HepG2 (cell line): ENCODE data around the gene DIP2C. TPM values are rescaled to one million over a fixed set of nuclear protein-coding genes. Genes with fewer than 3 reads are reported as not detected.

ENCODE experiments used
- ATAC-seq: fragments of 200-7000 bp; cut with Tn5 transposase; 3 replicates; pipeline ENCODE4 v1.9.1; 2020; ENCODE audit warnings: mild to moderate bottlenecking, moderate library complexity
- BruUV-seq: library from RNA; stranded (reverse); fragments of 400-500 nt; replicated peaks from 2 replicates; lab custom pipeline; 2021; lab: Mats Ljungman, UMichigan
- CTCF ChIA-PET: fragments of 300-600 bp; formaldehyde crosslinking; extraction: SDS; loops from one replicate; lab custom pipeline; 2021; ENCODE audit warnings: low total read pairs, inconsistent platforms, low intra/inter-chr PET ratio; lab: Yijun Ruan, JAX
- POLR2A ChIA-PET: fragments of 350-600 bp; sonication (Branson Sonifier 250); formaldehyde crosslinking; loops from one replicate; lab custom pipeline; 2020; ENCODE audit warnings: antibody characterized with exemption, inconsistent platforms; lab: Yijun Ruan, JAX
- DNase-seq: peaks from one replicate; pipeline ENCODE4 v3.0.0-alpha.2; 2015; ENCODE audit warnings: low spot score
- FAIRE-seq: peaks from 3 replicates; lab custom pipeline; 2011; peaks lifted over from hg19 to GRCh38; lab: Jason Lieb, UNC
- H2AFZ ChIP-seq: one replicate; pipeline ENCODE4 v1.6.1; 2011; ENCODE audit warnings: low read length, inconsistent platforms
- H3K27ac ChIP-seq: fragments of 300-600 bp; 3 replicates; pipeline ENCODE4 v1.8.0; 2011; ENCODE audit warnings: mixed run types, mild to moderate bottlenecking, mixed read lengths, low read length, inconsistent platforms; ENCODE audit not compliant: insufficient read depth; ENCODE audit errors: extremely low read length
- H3K27me3 ChIP-seq, 2 experiments: fragments of 200-600 bp in 1 of 2; 2 replicates in 1 of 2; 3 replicates in 1 of 2; pipeline versions ENCODE4 v1.6.0 to v1.8.0; 2011; ENCODE audit warnings: low read length in 2 of 2, mild to moderate bottlenecking in 2 of 2, moderate library complexity in 2 of 2, inconsistent platforms in 1 of 2; ENCODE audit not compliant: insufficient read depth in 2 of 2, control insufficient read depth in 1 of 2
- H3K36me3 ChIP-seq, 2 experiments: fragments of 200-600 bp in 1 of 2; replicated peaks in 1 of 2; 2 replicates in 1 of 2; 3 replicates in 1 of 2; pipeline versions ENCODE4 v1.5.1 to v1.8.0; 2011; ENCODE audit warnings: low read length in 2 of 2, inconsistent platforms in 1 of 2; ENCODE audit not compliant: insufficient read depth in 2 of 2, control insufficient read depth in 1 of 2
- H3K4me1 ChIP-seq: 2 replicates; pipeline ENCODE4 v1.5.1; 2012; ENCODE audit warnings: low read length, inconsistent platforms; ENCODE audit not compliant: insufficient read depth
- H3K4me2 ChIP-seq: 2 replicates; pipeline ENCODE4 v1.6.0; 2011; ENCODE audit warnings: low read depth, low read length, inconsistent platforms
- H3K4me3 ChIP-seq, 3 experiments: fragments of 200-600 bp in 1 of 3; sonication (generic), shearing (Covaris generic) in 1 of 3; replicated peaks in 1 of 3; 2 replicates each; pipeline ENCODE4 v1.5.1; 2011 to 2016; ENCODE audit warnings: low read length in 3 of 3, inconsistent platforms in 2 of 3, low read depth in 2 of 3, mild to moderate bottlenecking in 2 of 3, control low read depth in 1 of 3, mixed read lengths in 1 of 3; ENCODE audit not compliant: insufficient read depth in 1 of 3
- H3K79me2 ChIP-seq: one replicate; pipeline ENCODE4 v1.6.1; 2011; ENCODE audit warnings: low read length, inconsistent platforms; ENCODE audit not compliant: insufficient read depth
- H3K9ac ChIP-seq: 2 replicates; pipeline ENCODE4 v1.6.0; 2011; ENCODE audit warnings: mild to moderate bottlenecking, low read depth, low read length, inconsistent platforms; ENCODE audit not compliant: insufficient read depth
- H3K9me3 ChIP-seq: 2 replicates; pipeline ENCODE4 v1.5.1; 2012; ENCODE audit warnings: mild to moderate bottlenecking, low read length
- H4K20me1 ChIP-seq: 2 replicates; pipeline ENCODE4 v1.6.0; 2011; ENCODE audit warnings: inconsistent platforms, mild to moderate bottlenecking, low read length, moderate library complexity; ENCODE audit not compliant: insufficient read depth
- ATF1 ChIP-seq: IDR thresholded peaks from 2 replicates; pipeline ENCODE4 v1.6.1; 2016; ENCODE audit warnings: mild to moderate bottlenecking, control low read depth
- ZNF724P ChIP-seq: sonication (generic); formaldehyde crosslinking; IDR thresholded peaks from 2 replicates; pipeline ENCODE4 v1.8.0; 2022; ENCODE audit warnings: missing genetic modification reagents, borderline replicate concordance
- WGBS: methylation state at CpG from one replicate; pipeline ENCODE4 v1.1.6; 2017; ENCODE audit warnings: low lambda C conversion rate; 5-methylcytosine and 5-hydroxymethylcytosine counted together
- in situ Hi-C: cut with HindIII; loops from 2 replicates; pipeline ENCODE4 v1.10.0; 2017; ENCODE audit warnings: low pct_unique_long_range_greater_than_20kb; ENCODE audit not compliant: extremely low pct_ligation_motif_present
- intact Hi-C: fragments of 100-400 bp; cut with micrococcal nuclease; formaldehyde crosslinking; loops from one replicate; pipeline ENCODE4 v1.10.0; 2022; ENCODE audit not compliant: unreplicated experiment
- polyA plus RNA-seq, 8 experiments: library from polyadenylated mRNA; depleted of rRNA in 3 of 8; stranded (reverse) in 7 of 8; unstranded in 1 of 8; fragments of >200 nt; fragmentation: Illumina TruSeq in 4 of 8; extraction: Trizol in 4 of 8; gene quantifications; 2 replicates each; pipeline versions ENCODE4 v1.2.1 to v1.2.3, GENCODE V29; 2011 to 2016; ENCODE audit warnings: low read depth in 4 of 8, missing spikeins in 1 of 8, mixed read lengths in 1 of 8; ENCODE audit not compliant: insufficient read depth in 1 of 8
- total RNA-seq, 5 experiments: library from RNA; depleted of rRNA; stranded (reverse); fragments of >200 nt; fragmentation: Illumina TruSeq; extraction: Trizol; gene quantifications; 2 replicates each; pipeline ENCODE4 v1.2.3, GENCODE V29; 2016; ENCODE audit warnings: low read depth in 1 of 5
- TF ChIP-seq, protein P1 (sequence below): sonication (generic); formaldehyde crosslinking; IDR thresholded peaks from 2 replicates; pipeline ENCODE4 v1.4.0; 2020; ENCODE audit warnings: mild to moderate bottlenecking, missing genetic modification reagents
- TF ChIP-seq, protein P2 (sequence below): sonication (generic); formaldehyde crosslinking; conservative IDR thresholded peaks from 2 replicates; pipeline ENCODE4 v1.8.0; 2022; ENCODE audit warnings: low read depth, missing genetic modification reagents

DIP2C gene
- total and polyA plus RNA-seq, 2 of the 13 experiments (the other 11 are each of a cell fraction or from before 2014, with no cell fraction given): 2.2 to 2.7 TPM

DNA sequence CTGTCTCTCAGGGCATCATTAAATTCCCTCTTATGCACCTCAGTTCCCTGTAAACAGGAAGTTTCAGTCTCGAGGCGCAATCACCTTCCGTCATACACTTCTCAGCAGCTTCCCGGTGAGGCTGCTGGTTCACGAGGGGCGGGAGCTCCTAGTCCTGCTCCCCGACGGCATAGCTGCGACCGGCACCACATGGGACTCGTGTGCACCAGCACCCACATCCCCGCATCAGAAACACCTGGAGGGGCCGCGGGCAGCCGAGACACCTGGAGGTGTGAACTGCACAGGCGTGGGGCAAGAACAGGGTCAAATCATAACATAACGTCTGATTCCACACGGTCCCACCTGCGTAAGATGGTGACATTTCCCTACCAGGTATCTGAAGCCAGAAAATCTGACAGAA lies 52.7 kb downstream of the DIP2C start:
- Histone ChIP-seq H3K4me1 (peaks cover 15% of the 10 kb centered on the region), H3K9me3 (no peaks in the 10 kb centered on the region), H2AFZ (no peak overlapping the region), H3K27ac (no peak overlapping the region), H4K20me1 (no peaks in the 10 kb centered on the region), H3K4me2 (no peak overlapping the region), H3K27me3 (no peaks in the 10 kb centered on the region), H3K36me3 (no peaks in the 10 kb centered on the region), H3K9ac (no peak overlapping the region), H3K4me3 (no peak overlapping the region), H3K79me2 (no peaks in the 10 kb centered on the region)
- DNase-seq: no peak
- CTCF ChIA-PET: no interaction called here
- intact Hi-C loops (no loop called here), in situ Hi-C loops (no loop called here)
- no peak for FAIRE-seq
- 92% methylated on average over 16 of the region's 19 CpGs for WGBS
- no peak for TF ChIP-seq ATF1 (CRISPR knock-in tag)
- TF ChIP-seq, protein P1, sequence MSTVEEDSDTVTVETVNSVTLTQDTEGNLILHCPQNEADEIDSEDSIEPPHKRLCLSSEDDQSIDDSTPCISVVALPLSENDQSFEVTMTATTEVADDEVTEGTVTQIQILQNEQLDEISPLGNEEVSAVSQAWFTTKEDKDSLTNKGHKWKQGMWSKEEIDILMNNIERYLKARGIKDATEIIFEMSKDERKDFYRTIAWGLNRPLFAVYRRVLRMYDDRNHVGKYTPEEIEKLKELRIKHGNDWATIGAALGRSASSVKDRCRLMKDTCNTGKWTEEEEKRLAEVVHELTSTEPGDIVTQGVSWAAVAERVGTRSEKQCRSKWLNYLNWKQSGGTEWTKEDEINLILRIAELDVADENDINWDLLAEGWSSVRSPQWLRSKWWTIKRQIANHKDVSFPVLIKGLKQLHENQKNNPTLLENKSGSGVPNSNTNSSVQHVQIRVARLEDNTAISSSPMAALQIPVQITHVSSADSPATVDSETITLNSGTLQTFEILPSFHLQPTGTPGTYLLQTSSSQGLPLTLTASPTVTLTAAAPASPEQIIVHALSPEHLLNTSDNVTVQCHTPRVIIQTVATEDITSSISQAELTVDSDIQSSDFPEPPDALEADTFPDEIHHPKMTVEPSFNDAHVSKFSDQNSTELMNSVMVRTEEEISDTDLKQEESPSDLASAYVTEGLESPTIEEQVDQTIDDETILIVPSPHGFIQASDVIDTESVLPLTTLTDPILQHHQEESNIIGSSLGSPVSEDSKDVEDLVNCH (CRISPR knock-in tag): no peak
- TF ChIP-seq, protein P2, sequence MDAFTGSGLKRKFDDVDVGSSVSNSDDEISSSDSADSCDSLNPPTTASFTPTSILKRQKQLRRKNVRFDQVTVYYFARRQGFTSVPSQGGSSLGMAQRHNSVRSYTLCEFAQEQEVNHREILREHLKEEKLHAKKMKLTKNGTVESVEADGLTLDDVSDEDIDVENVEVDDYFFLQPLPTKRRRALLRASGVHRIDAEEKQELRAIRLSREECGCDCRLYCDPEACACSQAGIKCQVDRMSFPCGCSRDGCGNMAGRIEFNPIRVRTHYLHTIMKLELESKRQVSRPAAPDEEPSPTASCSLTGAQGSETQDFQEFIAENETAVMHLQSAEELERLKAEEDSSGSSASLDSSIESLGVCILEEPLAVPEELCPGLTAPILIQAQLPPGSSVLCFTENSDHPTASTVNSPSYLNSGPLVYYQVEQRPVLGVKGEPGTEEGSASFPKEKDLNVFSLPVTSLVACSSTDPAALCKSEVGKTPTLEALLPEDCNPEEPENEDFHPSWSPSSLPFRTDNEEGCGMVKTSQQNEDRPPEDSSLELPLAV (CRISPR knock-in tag): no peak
- TF ChIP-seq ZNF724P (CRISPR knock-in tag): no peak
- ATAC-seq: no peak
- BruUV-seq: no TSS peak
- POLR2A ChIA-PET: no interaction called here
